EH (cell line): ENCODE data around the gene KRT23.

Experiments used
- DNase-seq: peaks from one replicate; pipeline ENCODE4 v3.0.0-alpha.2; 2015; ENCODE audit warnings: low read depth

Gene KRT23, protein sequence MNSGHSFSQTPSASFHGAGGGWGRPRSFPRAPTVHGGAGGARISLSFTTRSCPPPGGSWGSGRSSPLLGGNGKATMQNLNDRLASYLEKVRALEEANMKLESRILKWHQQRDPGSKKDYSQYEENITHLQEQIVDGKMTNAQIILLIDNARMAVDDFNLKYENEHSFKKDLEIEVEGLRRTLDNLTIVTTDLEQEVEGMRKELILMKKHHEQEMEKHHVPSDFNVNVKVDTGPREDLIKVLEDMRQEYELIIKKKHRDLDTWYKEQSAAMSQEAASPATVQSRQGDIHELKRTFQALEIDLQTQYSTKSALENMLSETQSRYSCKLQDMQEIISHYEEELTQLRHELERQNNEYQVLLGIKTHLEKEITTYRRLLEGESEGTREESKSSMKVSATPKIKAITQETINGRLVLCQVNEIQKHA

DNA sequence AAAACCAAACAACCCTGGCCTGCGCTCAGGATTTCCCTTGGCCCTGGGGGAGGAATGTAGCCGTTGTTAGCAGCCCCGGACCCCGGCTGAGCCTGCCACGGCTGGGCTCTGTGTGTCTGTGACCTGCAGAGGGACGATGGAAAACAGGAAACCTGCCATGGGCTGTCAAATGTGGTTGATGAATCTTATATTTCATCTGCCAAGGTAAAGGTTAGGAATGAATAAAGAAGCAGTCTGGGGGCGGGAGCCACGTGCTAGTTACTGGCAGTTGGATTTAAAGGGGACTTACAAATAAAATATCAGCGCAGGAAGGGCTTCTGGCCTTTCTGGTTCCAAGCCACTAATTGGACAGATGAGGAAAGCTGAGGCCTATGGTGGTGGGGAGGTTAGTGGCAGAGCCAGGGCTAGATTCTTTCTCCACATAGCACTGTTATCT lies at the start of gene KRT23:
Gene KRT23 (minus strand): TSS at position 263 of the 436 bp plus-strand sequence. CDS start 1,043 bp downstream, outside the sequence.
- DNase-seq: no peak

DNA sequence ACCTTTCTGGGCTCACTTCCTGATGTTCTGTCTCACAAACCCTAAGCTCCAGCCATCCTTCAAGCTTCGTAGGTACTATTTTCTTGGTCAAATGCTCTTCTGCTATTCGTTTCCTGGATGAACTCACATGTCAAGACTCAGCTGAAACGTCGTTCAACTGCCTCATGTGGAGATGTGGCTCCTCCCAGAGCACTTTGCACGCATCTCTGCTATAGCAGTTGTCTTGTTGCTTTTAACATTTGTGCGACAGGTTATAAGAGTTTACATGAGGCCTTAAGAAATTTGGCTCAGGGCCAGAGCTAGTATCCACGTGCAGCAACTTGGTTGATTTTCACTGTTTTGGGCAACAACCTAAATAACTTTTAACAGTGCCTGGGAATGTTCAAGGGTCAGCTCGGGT lies 49.5 kb upstream of the KRT23 start:
- DNase-seq: no peak

DNA sequence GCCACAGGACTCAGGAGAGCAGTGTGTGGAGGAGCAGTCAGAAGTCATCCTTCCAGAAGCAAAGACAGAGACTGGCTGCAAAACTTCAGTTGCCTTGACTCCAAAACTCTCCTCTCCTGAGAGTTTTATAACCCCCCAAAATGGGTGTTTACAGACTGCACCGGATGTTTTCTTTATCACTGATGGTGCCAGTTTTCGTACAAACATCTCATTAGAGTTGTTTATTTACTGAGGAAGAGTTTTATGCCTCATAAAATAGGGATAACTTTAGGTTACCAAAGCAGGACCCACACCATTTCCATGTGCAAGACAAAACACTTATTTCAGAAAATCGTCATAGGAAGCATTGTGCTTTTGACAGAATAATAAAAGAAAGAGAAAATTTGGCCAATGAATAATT lies 46.8 kb upstream of the KRT23 start, which contains the start of gene KRT40:
Gene KRT40 (minus strand): TSS at position 101 of the 400 bp plus-strand sequence. CDS start 53 bp downstream, at position 48.
- DNase-seq: no peak

DNA sequence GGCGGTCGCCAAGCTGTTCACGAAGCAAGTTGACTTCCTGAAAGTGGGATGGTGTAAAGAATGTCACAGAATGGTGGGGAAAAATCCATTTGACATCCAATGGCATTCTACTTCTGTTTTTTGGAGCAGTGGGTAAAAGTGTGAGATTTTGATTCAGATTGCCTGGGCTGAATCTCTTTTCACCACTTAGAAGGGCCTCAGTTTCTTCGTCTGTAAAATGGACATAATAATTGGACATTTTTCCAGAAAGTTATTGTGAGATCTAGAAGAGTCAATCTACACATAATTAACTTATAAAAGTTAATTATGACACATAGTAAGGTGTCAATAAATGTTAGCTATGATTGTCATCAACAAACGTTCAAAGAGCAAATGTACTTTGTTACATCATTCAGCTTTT lies 43.7 kb upstream of the KRT23 start:
- DNase-seq: no peak

DNA sequence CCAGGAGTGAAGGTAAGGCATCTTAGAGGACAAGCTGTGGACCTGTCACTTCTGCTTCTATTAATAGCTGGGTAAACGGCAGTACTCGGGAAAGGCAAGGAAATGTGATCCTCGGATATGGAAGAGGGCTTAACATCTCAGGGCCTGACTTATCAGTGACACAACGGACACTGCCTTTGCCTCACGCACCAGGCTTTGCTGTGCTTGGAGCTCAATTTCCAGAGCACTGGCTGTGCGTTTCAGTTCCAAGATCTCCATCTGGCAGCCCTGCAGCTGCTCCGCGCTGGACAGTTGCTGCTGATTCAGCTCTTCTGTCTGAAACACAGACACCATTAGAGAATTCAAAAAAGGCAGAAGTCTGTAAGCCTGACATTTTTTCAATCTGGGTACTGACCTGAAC lies 43.1 kb upstream of the KRT23 start:
- DNase-seq: peak; percentile 44

DNA sequence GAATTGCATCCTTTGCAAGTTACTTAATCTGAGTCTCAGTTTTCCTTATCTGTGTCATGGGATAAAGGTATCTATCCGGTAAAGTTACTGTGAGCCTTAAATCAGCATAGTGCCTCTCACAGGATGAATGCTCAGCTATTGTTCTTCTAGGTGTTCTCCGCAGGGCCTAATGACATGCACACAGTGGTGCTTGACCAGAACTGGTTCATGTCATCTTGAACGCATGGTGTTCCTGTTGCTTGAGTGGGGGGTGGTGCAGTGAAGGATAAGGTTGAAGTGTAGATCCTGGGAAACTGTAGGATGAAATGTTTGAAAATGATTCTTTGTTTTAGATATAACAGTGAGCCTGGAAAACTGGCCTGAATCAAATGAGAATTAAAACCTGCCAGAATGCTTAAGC lies 42.7 kb upstream of the KRT23 start:
- no peak for DNase-seq

DNA sequence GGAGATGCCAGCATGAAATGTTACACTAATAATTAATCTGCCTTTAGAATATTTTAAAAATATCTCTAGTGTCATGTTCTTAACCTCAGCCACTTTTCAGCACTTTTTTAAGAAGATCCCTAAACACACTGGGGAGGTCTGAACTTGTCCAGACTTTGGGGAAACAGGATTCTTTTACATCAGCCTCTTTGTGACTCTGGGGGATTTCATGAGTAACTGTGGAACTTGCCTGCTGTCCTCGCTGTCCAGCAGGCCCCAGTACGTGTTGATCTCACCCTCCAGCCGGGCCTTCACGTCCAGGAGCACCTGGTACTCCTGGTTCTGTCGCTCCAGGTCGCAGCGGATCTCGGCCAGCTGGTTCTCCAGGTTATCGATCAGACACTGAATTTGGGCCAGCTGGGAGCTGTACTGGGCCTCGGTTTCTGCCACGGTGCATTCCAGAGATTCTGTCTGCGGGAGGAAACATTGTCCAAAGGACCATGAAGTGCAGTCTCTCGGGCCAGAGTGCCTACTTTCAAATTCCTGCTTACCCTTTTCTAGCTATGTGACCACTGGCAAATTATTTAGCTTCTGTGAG lies 41.2 kb upstream of the KRT23 start:
- DNase-seq: no peak

DNA sequence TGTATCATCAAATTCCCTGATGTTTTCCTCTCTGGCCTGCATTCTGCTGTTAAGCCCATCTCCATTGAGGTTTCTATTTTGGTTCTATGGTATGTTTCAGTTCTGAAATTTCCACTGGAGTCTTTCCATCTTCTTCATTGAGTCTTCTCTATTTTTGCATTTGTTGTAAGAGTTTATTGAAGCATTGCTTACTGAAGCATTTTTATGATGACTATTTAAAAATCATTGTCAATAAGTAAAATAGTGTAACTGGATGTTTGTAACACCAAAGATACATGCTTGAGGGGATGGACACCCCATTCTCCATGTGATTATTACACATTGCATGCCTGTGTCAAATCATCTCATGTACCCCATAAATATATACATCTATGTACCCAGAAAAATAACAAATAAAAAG lies 38.1 kb upstream of the KRT23 start:
- no peak for DNase-seq

DNA sequence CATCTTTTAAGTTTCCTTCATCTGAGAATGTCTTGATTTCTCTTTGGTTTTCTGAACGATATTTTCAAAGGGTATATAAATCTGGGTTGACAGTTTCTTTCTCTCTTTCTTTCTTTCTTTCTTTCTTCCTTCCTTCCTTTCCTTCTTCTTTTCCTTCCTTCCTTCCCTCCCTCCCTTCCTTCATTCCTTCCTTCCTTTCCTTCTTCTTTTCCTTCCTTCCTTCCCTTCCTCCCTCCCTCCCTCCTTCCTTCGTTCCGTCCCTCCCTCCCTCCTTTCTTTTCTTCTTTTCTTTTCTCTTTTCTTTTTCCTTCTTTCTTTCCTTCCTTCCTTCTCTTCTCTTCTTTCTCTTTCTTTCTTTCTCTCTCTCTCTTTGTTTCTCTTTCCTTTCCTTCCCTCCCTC lies 36.9 kb upstream of the KRT23 start:
- DNase-seq: no peak

DNA sequence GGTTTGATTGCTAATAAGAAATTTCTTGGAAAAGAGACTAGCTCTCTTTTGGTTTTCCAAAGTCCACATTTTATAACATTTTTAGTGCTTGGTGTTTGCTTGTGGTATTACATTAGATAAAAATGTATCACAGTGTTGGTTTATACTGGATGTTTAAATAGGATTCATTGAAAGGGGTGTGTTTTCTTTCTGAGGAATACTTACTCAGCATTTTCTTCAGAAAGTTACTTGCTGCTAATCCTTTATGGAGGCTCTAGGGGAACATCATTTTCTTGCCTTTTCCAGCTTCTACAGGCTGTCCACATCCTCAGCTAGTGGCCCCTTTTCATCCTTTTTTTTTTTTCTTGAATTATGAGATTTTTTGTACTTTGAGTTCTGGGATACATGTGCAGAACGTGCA lies 30.1 kb upstream of the KRT23 start:
- no peak for DNase-seq

DNA sequence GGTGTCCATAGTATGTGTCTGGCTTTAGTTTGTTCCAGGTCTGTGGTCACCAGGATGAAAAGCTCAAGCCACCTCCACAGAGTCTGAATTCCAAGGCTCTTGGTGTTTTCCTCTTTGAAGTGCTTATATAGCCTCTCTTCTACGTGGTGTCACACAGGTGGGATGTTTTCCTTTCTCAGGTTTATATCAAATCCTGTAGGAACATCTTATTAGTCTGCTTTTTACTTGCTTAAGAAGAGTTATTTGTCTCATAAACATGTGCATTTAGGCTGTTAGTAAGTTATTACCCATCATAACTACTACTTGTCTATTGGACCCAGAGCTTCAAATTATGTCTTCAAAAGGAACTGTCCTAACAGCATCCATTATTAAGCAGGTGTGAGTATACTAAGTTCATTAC lies 29.4 kb upstream of the KRT23 start, which contains the start of gene KRT39:
Gene KRT39 (minus strand): TSS at position 101 of the 400 bp plus-strand sequence. CDS start 92 bp downstream, at position 9.
- no peak for DNase-seq

DNA sequence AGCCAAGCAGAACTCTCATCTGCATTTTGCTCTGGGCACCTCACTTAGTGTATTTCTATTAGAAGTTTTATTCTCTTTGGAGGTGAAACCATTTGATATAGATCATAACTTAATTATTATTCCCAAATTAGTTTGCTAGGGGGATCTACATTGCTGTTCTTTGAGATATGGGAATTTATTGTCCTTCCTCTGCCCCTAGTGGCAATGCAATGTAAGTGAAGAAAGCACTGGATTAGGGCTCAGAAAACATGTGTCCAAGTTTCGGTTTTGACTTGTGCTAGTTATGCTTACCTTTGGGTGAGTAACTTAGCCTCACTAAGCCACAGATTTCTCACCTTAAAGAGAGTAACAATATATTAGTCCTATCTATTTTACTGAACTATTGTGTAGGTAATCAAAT lies 26.4 kb upstream of the KRT23 start:
- DNase-seq: no peak

DNA sequence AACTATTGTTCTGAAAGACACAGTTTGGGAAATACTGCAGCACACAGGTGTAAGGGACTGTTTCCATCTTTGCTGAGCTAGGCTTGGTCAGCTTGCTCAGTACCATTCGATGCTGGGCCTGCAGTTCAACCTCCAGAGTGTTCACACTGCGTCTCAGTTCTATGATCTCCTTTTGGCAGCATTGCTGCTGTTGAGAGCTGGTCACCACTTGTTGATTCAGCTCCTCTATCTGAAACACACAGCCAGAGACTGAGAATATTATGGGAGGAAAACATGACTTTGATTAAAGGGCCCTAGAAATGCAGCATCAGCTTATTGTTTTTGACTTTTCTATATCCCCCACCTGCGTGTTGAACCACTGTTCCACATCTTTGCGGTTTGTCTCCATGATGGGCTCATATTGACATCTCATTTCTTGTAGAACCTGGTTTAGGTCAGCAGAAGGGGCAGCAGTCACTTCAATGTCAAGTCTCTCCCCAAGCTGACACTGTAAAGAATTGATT lies 24.7 kb upstream of the KRT23 start:
- DNase-seq: no peak

DNA sequence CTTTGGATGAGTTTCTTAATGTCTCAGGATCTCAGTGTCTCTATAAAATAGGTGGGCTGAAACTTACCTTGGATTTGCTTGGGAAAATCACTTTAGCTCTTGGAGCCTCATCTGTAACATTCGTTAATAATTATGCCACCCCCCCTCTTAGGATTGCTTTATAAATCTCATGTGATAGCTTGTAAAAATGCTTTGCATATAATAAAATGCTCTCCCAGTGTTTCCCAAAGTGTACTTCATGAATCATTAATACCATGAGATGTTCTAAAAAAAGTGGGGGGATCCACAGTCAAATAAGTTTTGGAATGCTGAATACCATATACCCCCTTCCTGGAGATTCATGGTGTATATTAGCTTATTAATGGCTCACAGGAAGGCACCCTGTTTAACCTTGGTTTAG lies 24.1 kb upstream of the KRT23 start:
- DNase-seq: peak; percentile 65

DNA sequence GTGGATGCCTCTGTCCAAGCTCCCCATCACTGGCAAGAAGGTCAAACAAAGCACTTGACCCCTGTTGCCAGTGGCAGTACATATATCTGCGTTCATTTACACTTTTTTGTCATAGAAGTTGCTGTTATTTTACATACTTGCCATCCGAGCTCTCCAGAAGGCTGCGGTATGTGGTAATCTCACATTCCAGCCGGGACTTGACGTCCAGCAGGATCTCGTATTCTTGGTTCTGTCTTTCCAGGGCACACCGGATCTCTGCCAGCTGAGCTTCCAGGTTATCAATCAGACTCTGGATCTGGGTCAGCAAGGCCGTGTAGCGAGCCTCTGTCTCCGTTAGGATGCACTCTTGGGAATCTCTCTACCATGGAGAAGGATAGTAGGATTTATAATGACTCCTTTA lies 22.7 kb upstream of the KRT23 start:
- DNase-seq: no peak

DNA sequence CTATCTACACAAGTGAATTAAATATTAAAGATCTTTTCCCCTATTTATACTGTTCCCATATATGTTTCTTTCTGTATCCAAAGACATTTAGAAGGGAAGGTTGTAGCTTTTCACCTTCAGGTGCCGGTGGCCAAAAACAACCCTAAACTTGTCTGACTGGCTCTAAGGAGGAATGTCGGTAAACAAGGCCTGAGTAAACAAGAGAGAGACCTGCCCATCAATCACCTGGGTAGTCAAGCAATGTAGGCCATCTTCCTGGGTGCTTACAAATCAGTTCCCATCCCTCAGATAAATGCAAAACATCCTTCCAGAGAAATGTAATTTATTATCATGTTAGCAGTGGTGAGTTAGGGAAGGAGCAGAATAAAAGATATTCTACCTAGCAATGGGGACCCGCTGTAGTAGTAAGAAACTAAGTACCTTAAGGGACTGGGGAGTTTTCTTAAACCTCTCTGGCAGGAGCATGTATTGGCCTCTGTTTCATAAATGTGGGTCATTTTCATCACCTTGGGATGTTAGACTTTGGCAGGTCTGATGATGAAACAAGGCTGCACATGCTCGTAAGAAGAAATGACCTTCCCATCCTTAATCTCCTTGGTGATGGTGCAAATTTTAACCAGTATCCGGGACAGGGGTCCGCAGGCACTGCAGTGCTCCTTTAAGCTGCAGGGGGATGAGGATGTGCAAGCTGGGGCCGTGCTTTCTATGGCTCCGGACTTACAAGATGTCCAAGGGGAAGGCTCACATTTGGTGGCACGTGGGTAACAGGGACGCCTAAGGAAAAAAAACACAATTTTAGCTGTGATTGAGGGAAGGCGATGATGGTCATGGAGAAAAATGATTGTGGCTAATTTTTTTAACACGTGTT lies 20.9 kb upstream of the KRT23 start:
- no peak for DNase-seq

DNA sequence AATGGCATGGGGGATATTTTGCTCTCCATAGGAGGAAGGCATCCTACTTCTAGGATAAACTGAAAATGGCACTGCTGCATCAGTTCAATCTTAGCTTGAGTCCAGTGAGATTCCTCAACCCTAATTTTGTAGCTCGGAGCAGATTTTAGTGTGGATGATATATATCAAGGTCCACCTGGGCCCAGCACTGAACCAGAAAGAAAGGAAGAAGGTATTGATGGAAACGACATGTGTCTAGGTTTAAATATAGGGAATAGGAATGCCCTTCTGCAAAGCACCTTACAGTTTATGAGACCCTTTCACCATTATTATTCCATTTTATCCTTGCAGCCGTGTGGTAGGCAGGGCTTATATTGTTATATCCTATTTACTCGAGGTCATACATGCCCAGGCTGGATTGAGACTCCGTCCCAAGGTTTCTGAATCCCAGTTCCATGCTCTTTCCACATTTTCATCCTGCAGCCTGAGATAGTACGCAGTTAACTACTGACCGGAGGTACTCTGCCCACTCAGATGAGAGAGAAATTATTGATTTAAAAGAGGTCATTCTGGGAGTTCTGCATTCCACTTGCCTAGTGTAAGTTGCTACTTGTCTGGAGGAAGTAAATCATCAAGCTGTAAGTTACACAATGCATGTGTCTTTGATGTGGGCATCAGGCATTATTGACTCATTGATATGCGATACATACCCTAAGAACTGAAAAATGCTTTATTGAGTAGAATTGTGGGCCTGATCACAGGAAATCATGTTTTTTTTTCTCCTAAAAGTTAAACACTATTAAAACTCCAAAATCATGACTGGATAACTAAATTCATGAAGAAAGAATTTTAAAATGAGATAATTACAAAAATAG lies 19.2 kb upstream of the KRT23 start:
- DNase-seq: peak; percentile 93

DNA sequence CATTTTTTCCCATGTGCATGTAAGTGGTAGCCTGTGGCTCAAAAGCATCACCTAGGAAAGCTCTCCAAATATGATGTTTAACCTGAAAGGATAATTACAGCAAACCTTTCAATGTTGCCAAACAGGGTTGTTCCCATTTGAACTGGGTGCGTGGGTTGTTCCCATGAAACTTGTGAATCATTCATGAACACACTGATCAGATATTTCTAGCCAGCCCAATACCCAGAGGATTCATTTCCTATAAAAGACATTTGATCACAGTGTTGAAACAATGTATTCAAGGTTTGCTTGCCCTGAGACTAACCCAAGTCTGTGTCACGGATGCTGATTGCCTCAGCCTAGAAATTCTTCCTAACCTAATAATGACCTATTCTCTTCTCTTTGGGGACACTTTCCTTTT lies 16.4 kb upstream of the KRT23 start:
- DNase-seq: peak; percentile 73

DNA sequence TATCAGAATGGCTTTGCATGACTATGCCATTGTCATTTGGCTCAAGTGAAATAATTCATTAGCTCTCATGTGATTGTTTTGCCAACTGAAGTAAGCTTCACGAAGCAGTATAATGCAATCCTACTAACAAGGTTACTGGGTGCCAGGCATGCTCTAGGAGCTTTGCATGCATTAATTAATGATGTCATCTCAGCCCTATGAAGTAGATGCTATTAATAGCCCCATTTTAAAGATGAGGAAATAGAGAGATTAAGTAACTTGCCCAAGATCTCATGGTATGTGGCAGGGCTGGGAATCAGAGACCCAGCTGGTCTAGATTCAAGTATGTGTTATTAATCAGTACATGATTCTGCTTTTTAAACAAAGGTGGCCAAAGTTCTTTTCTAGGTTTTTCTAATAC lies 15.2 kb upstream of the KRT23 start:
- DNase-seq: peak; percentile 96

DNA sequence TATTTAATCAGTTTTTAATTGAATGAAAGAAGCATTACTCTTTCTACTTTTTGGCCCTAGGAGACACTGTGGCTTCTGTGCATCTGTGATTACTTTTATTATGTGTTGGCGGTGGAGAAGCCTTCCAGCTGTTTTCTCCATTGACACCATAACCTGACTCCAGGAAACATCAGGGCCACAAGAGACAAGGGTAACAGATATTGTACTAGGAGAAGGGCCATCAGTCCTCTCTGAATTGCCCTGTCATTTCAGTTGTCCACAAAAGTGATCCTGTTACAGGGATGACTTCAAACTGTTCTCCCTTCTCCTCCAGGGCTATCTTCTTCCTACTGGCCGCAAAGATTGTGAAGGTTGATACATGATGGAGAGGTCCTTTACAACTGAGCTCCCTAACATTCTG lies 14.7 kb upstream of the KRT23 start:
- no peak for DNase-seq

DNA sequence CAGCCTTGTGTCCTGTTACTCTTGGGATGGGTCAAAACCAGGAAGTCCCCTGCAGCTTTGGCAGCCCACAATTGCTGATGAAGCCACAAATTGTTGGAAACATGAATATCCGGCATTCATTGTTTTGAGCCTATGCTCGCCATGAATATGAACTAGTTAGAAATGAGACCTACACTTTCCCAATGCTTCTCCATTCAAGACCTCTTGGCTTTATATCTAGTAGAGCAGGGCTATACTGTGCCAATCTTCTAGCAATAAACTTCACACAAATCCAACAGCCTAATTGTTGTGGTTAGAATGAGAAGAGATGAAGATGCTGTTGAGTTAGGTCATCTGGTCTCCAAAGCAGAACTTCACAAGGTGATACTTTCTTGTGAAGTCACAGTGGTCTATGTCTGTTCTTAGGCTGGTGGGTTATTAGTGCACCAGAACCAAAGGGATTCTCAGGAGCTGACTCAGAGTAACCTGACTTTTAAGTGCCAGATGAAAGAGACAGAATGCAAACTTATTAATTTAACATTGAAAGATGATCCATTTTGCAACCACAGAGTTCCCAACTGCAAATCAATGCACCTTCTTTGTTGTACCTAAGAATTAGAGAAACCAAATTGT lies 13.7 kb upstream of the KRT23 start:
- DNase-seq: no peak
